HL-60 (cell line): ENCODE results near the gene NUTM2B.
"Not testable (repeated sequence)": the region's sequence is repeated elsewhere in the genome, so short reads cannot be mapped to it uniquely, and the experiment has no call there.

Experiments
- CTCF ChIP-seq: IDR thresholded peaks from one replicate; pipeline ENCODE4 v1.5.1; 2011; ENCODE audit warnings: low read length, control low read depth, inconsistent platforms; ENCODE audit not compliant: insufficient read depth
- GABPA ChIP-seq: IDR thresholded peaks from 2 replicates; pipeline ENCODE4 v1.6.1; 2012; ENCODE audit warnings: low read depth
- POLR2AphosphoS5 ChIP-seq: IDR thresholded peaks from 2 replicates; pipeline ENCODE4 v1.6.1; 2012; ENCODE audit warnings: low read depth
- SPI1 ChIP-seq: IDR thresholded peaks from 2 replicates; pipeline ENCODE4 v1.6.1; 2012; ENCODE audit warnings: low read depth, mild to moderate bottlenecking, borderline replicate concordance
- TF ChIP-seq, protein P1 (sequence below): IDR thresholded peaks from 2 replicates; pipeline ENCODE4 v1.6.1; 2012; ENCODE audit warnings: low read depth; ENCODE audit not compliant: insufficient replicate concordance

DNA sequence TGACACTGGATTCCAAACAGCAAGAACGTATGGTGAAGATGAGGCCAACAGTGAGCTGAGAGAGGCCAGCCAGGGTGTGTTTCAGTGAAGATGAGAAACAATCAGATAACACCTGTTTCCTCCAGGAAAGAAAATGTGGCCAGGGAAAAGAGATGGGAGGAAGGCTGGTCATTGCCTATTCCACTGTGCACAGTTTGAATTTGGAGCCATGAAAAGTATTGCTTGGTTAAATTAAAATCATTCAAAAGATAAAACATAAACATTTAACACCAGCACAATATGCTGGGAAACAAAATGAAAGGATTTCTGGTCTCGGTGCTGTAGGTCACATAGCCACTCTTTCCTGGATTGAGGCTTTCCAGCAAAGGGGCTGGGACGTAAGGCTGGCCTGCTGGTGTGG is at the start of gene NUTM2B:
- TF ChIP-seq CTCF, POLR2AphosphoS5, SPI1, GABPA: not testable (repeated sequence)
- TF ChIP-seq, protein P1, sequence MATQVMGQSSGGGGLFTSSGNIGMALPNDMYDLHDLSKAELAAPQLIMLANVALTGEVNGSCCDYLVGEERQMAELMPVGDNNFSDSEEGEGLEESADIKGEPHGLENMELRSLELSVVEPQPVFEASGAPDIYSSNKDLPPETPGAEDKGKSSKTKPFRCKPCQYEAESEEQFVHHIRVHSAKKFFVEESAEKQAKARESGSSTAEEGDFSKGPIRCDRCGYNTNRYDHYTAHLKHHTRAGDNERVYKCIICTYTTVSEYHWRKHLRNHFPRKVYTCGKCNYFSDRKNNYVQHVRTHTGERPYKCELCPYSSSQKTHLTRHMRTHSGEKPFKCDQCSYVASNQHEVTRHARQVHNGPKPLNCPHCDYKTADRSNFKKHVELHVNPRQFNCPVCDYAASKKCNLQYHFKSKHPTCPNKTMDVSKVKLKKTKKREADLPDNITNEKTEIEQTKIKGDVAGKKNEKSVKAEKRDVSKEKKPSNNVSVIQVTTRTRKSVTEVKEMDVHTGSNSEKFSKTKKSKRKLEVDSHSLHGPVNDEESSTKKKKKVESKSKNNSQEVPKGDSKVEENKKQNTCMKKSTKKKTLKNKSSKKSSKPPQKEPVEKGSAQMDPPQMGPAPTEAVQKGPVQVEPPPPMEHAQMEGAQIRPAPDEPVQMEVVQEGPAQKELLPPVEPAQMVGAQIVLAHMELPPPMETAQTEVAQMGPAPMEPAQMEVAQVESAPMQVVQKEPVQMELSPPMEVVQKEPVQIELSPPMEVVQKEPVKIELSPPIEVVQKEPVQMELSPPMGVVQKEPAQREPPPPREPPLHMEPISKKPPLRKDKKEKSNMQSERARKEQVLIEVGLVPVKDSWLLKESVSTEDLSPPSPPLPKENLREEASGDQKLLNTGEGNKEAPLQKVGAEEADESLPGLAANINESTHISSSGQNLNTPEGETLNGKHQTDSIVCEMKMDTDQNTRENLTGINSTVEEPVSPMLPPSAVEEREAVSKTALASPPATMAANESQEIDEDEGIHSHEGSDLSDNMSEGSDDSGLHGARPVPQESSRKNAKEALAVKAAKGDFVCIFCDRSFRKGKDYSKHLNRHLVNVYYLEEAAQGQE: not testable (repeated sequence)
